ENCODE results near the gene B3GLCT. TPM values are rescaled to one million over a fixed set of nuclear protein-coding genes. Genes with fewer than 3 reads are reported as not detected.

The B3GLCT gene
- total RNA-seq, 4 donors from 2014 or later: 1.6 to 5.7 (median 3.9) TPM

- WGBS, 2 donors (ENCODE audit: low coverage in 1 of 2): 82 to 95% methylated on average over 4 of the region's 4 CpGs
- in situ Hi-C loops (cut with MboI; ENCODE audit: low pct_ligation_motif_present in 1 of 4, low pct_unique_long_range_greater_than_20kb in 1 of 4, low sequenced_read_pairs in 3 of 4): no loop called here
- no peaks in the 10 kb centered on the region for H3K36me3 ChIP-seq
Observed at GRCh38 chr13:31320946-31321345, 121.2 kb downstream of the B3GLCT start.

GRCh38 chr13:31321457-31321856, 121.7 kb downstream of the B3GLCT start:
- TF ChIP-seq POLR2AphosphoS5 (IDR thresholded peaks at IDR 0.05) (no peak), POLR2A (IDR thresholded peaks at IDR 0.05) (no peak), EP300 (IDR thresholded peaks at IDR 0.05; ENCODE audit: low read depth) (no peak), CTCF (IDR thresholded peaks at IDR 0.05) (no peak)
- in situ Hi-C loops (cut with MboI; ENCODE audit: low pct_ligation_motif_present in 1 of 4, low pct_unique_long_range_greater_than_20kb in 1 of 4, low sequenced_read_pairs in 3 of 4) (no loop called here), intact Hi-C loops (cut with DNase I; ENCODE audit: low total_unique reads) (no loop called here)
- H3K4me1 ChIP-seq: no peaks in the 10 kb centered on the region
- WGBS, 2 donors (ENCODE audit: low coverage in 1 of 2): 77 to 88% methylated on average over 3 of the region's 3 CpGs
- H3K4me3 ChIP-seq: no peak overlapping the region
- DNase-seq: no peak
- no peaks in the 10 kb centered on the region for H3K27me3 ChIP-seq
- H3K9me3 ChIP-seq: no peaks in the 10 kb centered on the region
- no peaks in the 10 kb centered on the region for H3K36me3 ChIP-seq
- no peak overlapping the region for H3K27ac ChIP-seq

More at GRCh38 chr13:31320946-31321345, 121.2 kb downstream of the B3GLCT start:
- H3K4me3 ChIP-seq: no peak overlapping the region
- H3K27ac ChIP-seq: no peak overlapping the region
- no peak for DNase-seq
- peaks cover 2 to 3% of the 10 kb centered on the region in 2 donors for H3K9me3 ChIP-seq
- no peaks in the 10 kb centered on the region for H3K4me1 ChIP-seq
- intact Hi-C loops (cut with DNase I; ENCODE audit: low total_unique reads): no loop called here
- no peaks in the 10 kb centered on the region for H3K27me3 ChIP-seq
- TF ChIP-seq POLR2AphosphoS5 (IDR thresholded peaks at IDR 0.05): no peak
- no peak for TF ChIP-seq EP300 (IDR thresholded peaks at IDR 0.05; ENCODE audit: low read depth)

- Histone ChIP-seq H3K36me3 (no peaks in the 10 kb centered on the region), H3K9me3 (no peaks in the 10 kb centered on the region), H3K27ac (no peak overlapping the region), H3K27me3 (no peaks in the 10 kb centered on the region), H3K4me3 (no peak overlapping the region), H3K4me1 (no peaks in the 10 kb centered on the region)
- in situ Hi-C loops (cut with MboI; ENCODE audit: low pct_ligation_motif_present in 1 of 4, low pct_unique_long_range_greater_than_20kb in 1 of 4, low sequenced_read_pairs in 3 of 4): no loop called here
- TF ChIP-seq EP300 (IDR thresholded peaks at IDR 0.05; ENCODE audit: low read depth) (no peak), POLR2A (IDR thresholded peaks at IDR 0.05) (no peak), CTCF (IDR thresholded peaks at IDR 0.05) (no peak), POLR2AphosphoS5 (IDR thresholded peaks at IDR 0.05) (no peak)
- no peak for DNase-seq
- intact Hi-C loops (cut with DNase I; ENCODE audit: low total_unique reads): no loop called here
- 57 to 83% methylated on average over 2 to 3 of the region's 3 CpGs for WGBS, 2 donors (ENCODE audit: low coverage in 1 of 2)
Observed at GRCh38 chr13:31322026-31322425, 122.3 kb downstream of the B3GLCT start.

GRCh38 chr13:31322702-31323405, 123.1 kb downstream of the B3GLCT start:
- WGBS, 2 donors (ENCODE audit: low coverage in 1 of 2): 91 to 92% methylated on average over 5 to 6 of the region's 6 CpGs
- no peaks in the 10 kb centered on the region for H3K4me1 ChIP-seq
- H3K9me3 ChIP-seq: no peaks in the 10 kb centered on the region
- no peak for DNase-seq
- TF ChIP-seq CTCF (IDR thresholded peaks at IDR 0.05) (no peak), POLR2AphosphoS5 (IDR thresholded peaks at IDR 0.05) (no peak), EP300 (IDR thresholded peaks at IDR 0.05; ENCODE audit: low read depth) (no peak), POLR2A (IDR thresholded peaks at IDR 0.05) (no peak)
- H3K27ac ChIP-seq: no peak overlapping the region
- H3K27me3 ChIP-seq: no peaks in the 10 kb centered on the region
- no peak overlapping the region for H3K4me3 ChIP-seq
- in situ Hi-C loops (cut with MboI; ENCODE audit: low pct_ligation_motif_present in 1 of 4, low pct_unique_long_range_greater_than_20kb in 1 of 4, low sequenced_read_pairs in 3 of 4): no loop called here
- H3K36me3 ChIP-seq: no peaks in the 10 kb centered on the region
- intact Hi-C loops (cut with DNase I; ENCODE audit: low total_unique reads): no loop called here
